ENCODE measurements around the gene NUDCD3.
"Not testable (repeated sequence)": the region's sequence is repeated elsewhere in the genome, so short reads cannot be mapped to it uniquely, and the experiment has no call there.

Gene NUDCD3

DNA sequence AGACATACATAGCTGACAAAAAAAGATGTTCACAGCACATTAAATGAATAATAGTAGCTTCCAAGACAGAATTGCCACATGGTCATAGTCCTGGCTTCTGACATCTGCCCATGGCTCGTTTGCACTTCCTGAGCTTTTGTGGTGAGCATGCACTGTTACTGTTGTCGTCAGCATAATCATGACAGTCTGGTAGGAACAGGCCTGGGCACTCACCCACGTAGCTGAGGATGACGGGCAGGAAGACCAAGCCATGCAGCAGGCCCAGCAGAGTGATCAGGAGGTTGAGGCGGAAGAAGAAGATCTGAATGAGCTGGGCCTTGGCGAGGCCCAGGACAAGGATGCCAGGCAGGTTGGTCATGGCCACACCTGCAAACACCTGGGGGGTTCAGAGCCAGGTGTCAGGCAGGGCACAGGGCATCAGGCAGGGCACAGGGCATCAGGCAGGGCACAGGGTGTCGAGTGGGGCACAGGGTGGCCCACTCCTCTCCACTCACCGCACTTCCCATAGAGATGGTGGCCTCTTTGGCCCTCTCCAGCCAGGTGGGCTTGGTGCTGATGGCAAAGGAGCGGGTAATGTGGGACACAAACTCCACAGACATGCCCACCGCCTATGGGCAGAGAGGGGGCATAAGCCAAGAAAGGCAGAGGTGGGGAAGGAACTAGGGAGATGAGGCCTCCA, 25.3 kb upstream of the NUDCD3 start:
- no peak overlapping the region for H3K27ac ChIP-seq (ENCODE audit: low read depth, low read length, severe bottlenecking)
- no peaks in the 10 kb centered on the region for H3K4me1 ChIP-seq (ENCODE audit: control insufficient read depth, insufficient read depth, low read length, poor library complexity, severe bottlenecking)
- H3K36me3 ChIP-seq (ENCODE audit: control insufficient read depth, insufficient read depth, low read length) = no peaks in the 10 kb centered on the region
- H3K4me3 ChIP-seq (ENCODE audit: extremely low read depth, insufficient read depth, low read length, poor library complexity, severe bottlenecking) = no peak overlapping the region
- 86 to 88% methylated on average over 8 to 9 of the region's 10 CpGs for WGBS, 2 experiments (ENCODE audit: insufficient coverage in 2 of 2)
- H3K9me3 ChIP-seq (ENCODE audit: control insufficient read depth, low read length) = no peaks in the 10 kb centered on the region

DNA sequence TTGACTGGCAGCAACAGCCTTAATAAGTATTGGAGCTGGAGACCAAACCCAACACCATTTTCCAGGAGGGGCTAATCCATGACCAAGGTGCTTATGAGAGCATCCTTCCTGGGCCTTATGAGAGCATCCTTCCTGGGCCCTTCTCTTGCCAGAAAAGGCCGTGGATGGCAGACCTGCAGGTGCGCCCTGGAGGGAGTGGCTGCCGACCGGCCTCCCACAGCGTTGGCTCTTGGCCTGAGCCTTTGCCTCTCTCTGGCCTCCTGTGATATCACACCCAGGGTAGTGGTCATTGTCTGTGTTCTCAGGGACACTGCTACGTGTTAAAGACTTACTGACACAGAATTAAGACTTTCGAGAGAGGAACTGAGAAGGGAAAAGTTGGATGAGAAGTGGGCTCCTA, 22.3 kb upstream of the NUDCD3 start:
- WGBS, 2 experiments (ENCODE audit: insufficient coverage in 2 of 2) = 88 to 95% methylated on average over 7 of the region's 7 CpGs
- Histone ChIP-seq H3K4me3 (ENCODE audit: extremely low read depth, insufficient read depth, low read length, poor library complexity, severe bottlenecking) (no peak overlapping the region), H3K4me1 (ENCODE audit: control insufficient read depth, insufficient read depth, low read length, poor library complexity, severe bottlenecking) (no peaks in the 10 kb centered on the region), H3K9me3 (ENCODE audit: control insufficient read depth, low read length) (no peaks in the 10 kb centered on the region), H3K36me3 (ENCODE audit: control insufficient read depth, insufficient read depth, low read length) (no peaks in the 10 kb centered on the region), H3K27ac (ENCODE audit: low read depth, low read length, severe bottlenecking) (no peak overlapping the region)

DNA sequence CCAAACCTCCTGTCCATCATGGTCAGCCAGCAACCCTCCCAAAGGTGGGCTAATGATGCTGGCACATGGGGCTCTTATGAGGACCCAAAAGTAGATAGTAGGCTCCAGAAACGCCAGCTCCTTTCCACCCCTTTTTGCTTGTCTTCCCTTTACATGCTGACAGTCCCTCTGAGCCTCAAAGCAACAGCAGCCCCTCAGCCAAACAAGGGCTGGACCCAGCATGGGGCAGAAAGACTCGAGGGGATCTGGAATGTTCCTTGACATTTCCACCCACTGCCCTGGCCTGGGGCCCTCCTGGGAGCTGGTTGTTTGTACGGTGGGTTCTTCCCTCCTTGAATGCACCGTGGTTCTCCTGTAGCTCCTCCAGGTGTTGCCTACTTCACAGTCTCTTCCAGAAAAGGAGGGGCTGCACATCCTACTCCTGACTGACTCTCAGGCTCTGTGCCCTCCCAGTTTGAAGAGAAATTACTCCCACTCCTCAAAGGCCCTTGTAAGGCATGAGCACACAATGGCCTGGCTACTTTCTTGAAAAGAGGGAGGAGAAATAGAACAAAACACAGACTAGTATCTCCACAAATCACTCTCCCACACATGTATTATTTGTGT, 21.5 kb upstream of the NUDCD3 start:
- Histone ChIP-seq H3K27ac (ENCODE audit: low read depth, low read length, severe bottlenecking) (no peak overlapping the region), H3K9me3 (ENCODE audit: control insufficient read depth, low read length) (peaks cover 4% of the 10 kb centered on the region), H3K36me3 (ENCODE audit: control insufficient read depth, insufficient read depth, low read length) (no peaks in the 10 kb centered on the region), H3K4me3 (ENCODE audit: extremely low read depth, insufficient read depth, low read length, poor library complexity, severe bottlenecking) (no peak overlapping the region), H3K4me1 (ENCODE audit: control insufficient read depth, insufficient read depth, low read length, poor library complexity, severe bottlenecking) (no peaks in the 10 kb centered on the region)
- WGBS, 2 experiments (ENCODE audit: insufficient coverage in 2 of 2) = 59 to 60% methylated on average over 4 of the region's 4 CpGs

DNA sequence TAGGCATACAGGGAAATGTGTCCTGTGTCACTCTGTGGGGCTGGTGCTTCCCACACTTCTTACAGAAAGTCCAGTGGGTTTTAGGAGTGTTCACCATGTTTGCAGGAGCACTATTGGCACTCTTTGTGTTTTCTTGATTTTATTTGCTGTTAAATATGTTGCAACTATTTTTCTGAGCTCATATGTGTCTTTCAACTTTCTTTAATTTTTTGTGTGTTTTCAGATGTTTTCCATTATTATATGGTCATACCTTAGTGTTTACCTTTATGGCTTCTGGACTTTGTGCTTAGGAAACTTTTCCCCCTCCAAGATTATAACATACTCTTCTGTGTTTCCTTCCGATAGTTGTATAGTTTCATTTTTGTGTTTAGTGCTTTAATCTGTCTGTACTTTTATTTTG, 20.8 kb upstream of the NUDCD3 start:
- no peak overlapping the region for H3K27ac ChIP-seq (ENCODE audit: low read depth, low read length, severe bottlenecking)
- no peaks in the 10 kb centered on the region for H3K4me1 ChIP-seq (ENCODE audit: control insufficient read depth, insufficient read depth, low read length, poor library complexity, severe bottlenecking)
- no CpG with 5 or more reads among the region's 1 CpG for WGBS, 2 experiments (ENCODE audit: insufficient coverage in 2 of 2)
- no peaks in the 10 kb centered on the region for H3K36me3 ChIP-seq (ENCODE audit: control insufficient read depth, insufficient read depth, low read length)
- H3K9me3 ChIP-seq (ENCODE audit: control insufficient read depth, low read length) = peaks cover 4% of the 10 kb centered on the region
- no peak overlapping the region for H3K4me3 ChIP-seq (ENCODE audit: extremely low read depth, insufficient read depth, low read length, poor library complexity, severe bottlenecking)

DNA sequence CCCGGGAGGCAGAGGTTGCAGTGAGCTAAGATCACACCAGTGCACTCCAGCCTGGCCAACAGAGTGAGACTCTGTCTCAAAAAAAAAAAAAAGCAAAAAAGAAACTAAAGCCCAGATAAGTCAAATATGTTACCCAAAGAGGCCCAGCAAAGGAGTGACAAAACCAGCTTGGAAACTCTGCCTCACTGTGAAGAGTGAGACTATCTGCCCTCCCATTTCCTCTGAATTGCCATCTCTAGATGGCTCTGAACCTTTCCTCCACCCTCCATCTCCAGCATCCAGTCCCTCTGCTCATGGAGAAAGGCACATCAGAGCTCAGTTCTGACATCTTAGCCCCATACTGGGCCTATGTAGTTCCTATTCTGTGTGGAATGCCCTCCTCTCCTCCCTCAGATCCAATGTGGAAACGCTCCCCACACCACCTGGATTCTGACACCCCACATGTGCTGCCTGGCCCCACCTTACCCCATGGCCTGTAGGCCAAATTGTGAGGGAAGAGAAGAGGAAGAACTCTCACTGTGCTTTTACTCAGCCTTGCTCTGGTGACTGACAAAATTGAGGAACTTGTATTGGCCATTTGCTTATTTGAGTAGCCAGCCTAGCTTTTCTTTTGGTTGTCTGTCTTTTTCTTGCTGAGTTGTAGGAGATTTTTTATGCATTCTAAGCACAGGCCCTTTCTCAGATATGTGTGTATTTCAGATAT, 18.0 kb upstream of the NUDCD3 start:
- Histone ChIP-seq H3K27ac (ENCODE audit: low read depth, low read length, severe bottlenecking) (no peak overlapping the region), H3K9me3 (ENCODE audit: control insufficient read depth, low read length) (peaks cover 4% of the 10 kb centered on the region)
- 50 to 75% methylated on average over 1 of the region's 2 CpGs for WGBS, 2 experiments (ENCODE audit: insufficient coverage in 2 of 2)

DNA sequence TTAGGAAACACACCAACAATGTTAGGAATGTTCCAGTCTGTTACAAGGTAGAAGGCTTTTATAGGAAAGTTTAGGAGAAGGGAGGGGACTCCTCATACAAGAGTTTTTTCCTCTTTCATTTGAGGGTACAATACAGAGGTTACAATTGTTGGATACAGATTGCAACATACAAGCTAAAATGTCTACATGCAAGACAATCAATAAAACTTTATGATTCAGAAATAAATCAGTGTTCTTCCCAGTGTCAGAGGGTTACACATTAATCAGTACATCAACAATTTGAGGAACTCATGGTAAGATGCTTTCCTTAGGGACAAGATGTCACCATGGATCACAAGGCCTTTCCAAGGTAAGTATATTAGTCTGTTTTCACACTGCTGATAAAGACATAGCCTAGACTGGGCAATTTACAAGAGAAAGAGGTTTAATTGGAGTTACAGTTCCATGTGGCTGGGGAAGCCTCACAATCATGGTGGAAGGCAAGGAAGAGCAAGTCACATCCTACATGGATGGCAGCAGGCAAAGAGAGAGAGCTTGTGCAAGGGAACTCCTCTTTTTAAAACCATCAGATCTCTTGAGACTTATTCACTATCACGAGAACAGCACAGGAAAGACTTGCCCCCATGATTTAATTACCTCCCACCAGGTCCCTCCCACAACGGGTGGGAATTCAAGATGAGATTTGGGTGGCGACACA, 16.3 kb upstream of the NUDCD3 start:
- WGBS, 2 experiments (ENCODE audit: insufficient coverage in 2 of 2) = no CpG with 5 or more reads among the region's 3 CpGs
- not testable (repeated sequence) for H3K27ac ChIP-seq (ENCODE audit: low read depth, low read length, severe bottlenecking); H3K9me3 ChIP-seq (ENCODE audit: control insufficient read depth, low read length); H3K4me1 ChIP-seq (ENCODE audit: control insufficient read depth, insufficient read depth, low read length, poor library complexity, severe bottlenecking); H3K4me3 ChIP-seq (ENCODE audit: extremely low read depth, insufficient read depth, low read length, poor library complexity, severe bottlenecking); H3K36me3 ChIP-seq (ENCODE audit: control insufficient read depth, insufficient read depth, low read length)

More for the DNA sequence above, 18.0 kb upstream of the NUDCD3 start:
- Histone ChIP-seq H3K4me3 (ENCODE audit: extremely low read depth, insufficient read depth, low read length, poor library complexity, severe bottlenecking) (no peak overlapping the region), H3K4me1 (ENCODE audit: control insufficient read depth, insufficient read depth, low read length, poor library complexity, severe bottlenecking) (no peaks in the 10 kb centered on the region), H3K36me3 (ENCODE audit: control insufficient read depth, insufficient read depth, low read length) (no peaks in the 10 kb centered on the region)

DNA sequence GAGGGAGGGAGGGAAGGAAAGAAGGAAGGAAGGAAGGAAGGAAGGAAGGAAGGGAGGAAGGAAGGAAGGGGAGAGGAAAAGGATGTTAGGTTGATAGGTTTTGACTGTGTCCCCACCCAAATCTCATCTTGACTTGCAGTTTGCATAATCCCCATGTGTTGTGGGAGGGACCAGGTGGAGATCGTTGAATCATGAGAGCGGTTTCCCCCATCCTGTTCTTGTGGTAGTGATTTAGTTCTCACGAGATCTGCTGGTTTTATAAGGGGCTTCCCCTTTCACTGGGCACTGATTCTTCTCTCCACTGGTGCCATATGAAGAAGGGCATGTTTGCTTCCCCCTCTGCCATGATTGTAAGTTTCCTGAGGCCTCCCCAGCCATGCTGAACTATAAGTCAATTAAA, 15.1 kb upstream of the NUDCD3 start:
- H3K4me3 ChIP-seq (ENCODE audit: extremely low read depth, insufficient read depth, low read length, poor library complexity, severe bottlenecking) = no peak overlapping the region
- H3K9me3 ChIP-seq (ENCODE audit: control insufficient read depth, low read length) = peaks cover 4% of the 10 kb centered on the region
- H3K36me3 ChIP-seq (ENCODE audit: control insufficient read depth, insufficient read depth, low read length) = no peaks in the 10 kb centered on the region
- H3K27ac ChIP-seq (ENCODE audit: low read depth, low read length, severe bottlenecking) = no peak overlapping the region
- WGBS, 2 experiments (ENCODE audit: insufficient coverage in 2 of 2) = no CpG with 5 or more reads among the region's 3 CpGs
- H3K4me1 ChIP-seq (ENCODE audit: control insufficient read depth, insufficient read depth, low read length, poor library complexity, severe bottlenecking) = no peaks in the 10 kb centered on the region

DNA sequence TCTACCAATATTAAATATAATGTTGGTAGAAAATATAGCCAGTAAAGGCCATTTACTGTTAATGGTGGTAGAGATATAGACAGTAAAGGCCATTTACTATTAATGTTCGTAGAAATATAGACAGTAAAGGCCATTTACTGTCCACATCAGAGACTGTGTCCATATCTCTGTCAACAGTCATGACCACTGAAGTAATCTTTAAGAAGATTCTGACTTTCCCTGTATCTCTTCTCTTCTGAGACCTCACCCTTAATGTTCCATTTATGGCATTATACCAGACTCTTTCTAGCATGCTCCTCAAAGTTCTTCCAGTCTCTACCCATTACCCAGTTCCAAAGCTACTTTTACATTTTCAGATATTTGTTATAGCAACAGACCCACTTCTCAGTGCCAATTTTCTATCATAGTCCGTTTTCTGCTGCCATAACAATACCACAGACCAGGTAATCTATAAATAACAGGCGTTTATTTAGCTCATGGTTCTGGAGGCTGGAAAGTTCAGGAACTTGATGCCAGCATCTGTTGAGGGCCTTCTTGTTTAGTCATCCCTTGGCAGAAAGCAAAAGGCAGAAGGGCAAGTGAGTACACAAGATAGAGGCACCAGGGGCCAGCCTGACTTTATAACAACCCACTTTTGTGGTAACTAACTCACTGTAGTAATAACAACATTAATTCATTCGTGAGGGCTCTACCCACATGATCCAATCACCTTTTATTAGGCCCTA, 7.9 kb upstream of the NUDCD3 start:
- Histone ChIP-seq H3K27ac (ENCODE audit: low read depth, low read length, severe bottlenecking) (no peak overlapping the region), H3K4me3 (ENCODE audit: extremely low read depth, insufficient read depth, low read length, poor library complexity, severe bottlenecking) (no peak overlapping the region)
- 89 to 100% methylated on average over 1 of the region's 4 CpGs for WGBS, 2 experiments (ENCODE audit: insufficient coverage in 2 of 2)

DNA sequence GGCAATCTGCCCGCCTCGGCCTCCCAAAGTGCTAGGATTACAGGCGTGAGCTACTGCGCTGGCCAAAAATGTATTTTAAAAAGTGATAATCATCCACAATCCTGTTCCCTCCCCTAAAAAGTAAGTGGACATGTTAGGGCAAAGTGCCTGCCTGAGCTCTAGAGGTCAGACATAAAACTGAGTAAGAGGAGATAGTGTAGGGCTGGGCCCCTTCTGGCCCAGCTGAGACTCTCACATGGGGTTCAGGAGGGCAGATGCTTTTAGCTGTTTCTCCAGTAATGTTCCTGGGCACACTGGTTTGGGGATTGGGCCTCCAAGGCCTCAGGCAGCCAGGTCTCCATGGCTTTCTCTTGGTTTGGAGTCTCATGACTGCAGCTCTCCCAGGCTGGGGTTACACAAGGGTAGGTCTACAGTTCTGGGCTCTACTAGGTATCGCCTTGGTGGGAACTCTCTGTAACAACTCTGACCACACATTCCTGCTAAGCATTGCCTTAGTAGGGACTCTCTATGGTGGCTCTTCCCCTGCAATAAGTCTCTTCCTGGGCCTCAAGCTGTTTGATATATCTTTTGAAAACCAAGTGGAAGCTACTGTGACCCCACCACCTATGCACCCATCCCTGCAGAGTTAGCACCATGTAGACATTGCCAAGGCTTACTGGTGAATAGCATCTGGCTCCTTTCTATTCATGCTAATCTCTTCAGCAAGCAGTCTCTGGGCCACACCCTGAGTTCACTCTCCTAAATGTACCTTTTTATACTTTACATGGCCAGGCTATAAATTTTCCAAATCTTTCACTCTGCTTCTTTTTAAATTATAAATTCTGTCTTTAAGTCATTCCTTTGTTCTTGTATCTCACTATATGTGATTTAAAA, 6.9 kb upstream of the NUDCD3 start:
- Histone ChIP-seq H3K4me3 (ENCODE audit: extremely low read depth, insufficient read depth, low read length, poor library complexity, severe bottlenecking) (no peak overlapping the region), H3K4me1 (ENCODE audit: control insufficient read depth, insufficient read depth, low read length, poor library complexity, severe bottlenecking) (no peaks in the 10 kb centered on the region), H3K27ac (ENCODE audit: low read depth, low read length, severe bottlenecking) (no peak overlapping the region), H3K9me3 (ENCODE audit: control insufficient read depth, low read length) (no peaks in the 10 kb centered on the region), H3K36me3 (ENCODE audit: control insufficient read depth, insufficient read depth, low read length) (no peaks in the 10 kb centered on the region)
- 100% methylated on average over 3 to 4 of the region's 5 CpGs for whole genome bisulfite sequencing, 2 experiments (ENCODE audit: insufficient coverage in 2 of 2)

More for the DNA sequence above, 7.9 kb upstream of the NUDCD3 start:
- Histone ChIP-seq H3K9me3 (ENCODE audit: control insufficient read depth, low read length) (no peaks in the 10 kb centered on the region), H3K4me1 (ENCODE audit: control insufficient read depth, insufficient read depth, low read length, poor library complexity, severe bottlenecking) (no peaks in the 10 kb centered on the region), H3K36me3 (ENCODE audit: control insufficient read depth, insufficient read depth, low read length) (no peaks in the 10 kb centered on the region)

DNA sequence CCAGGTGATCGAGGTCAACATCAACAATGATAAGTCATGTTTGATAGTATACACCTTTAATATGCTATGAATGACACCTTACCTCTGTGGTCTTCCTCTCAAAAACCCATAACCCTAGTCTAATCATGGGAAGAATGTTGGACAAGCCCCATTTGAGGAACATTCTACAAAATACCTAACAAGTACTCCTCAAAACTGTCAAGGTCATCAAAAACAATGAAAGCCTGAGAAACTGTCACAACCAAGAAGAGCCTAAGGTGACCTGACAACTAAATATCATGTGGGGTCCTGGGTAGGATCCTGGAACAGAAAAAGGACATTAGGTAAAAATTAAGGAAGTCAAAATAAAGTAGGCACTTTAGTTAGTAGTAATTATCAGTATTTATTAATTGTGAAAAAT, 5.9 kb upstream of the NUDCD3 start:
- Histone ChIP-seq H3K4me1 (ENCODE audit: control insufficient read depth, insufficient read depth, low read length, poor library complexity, severe bottlenecking) (no peaks in the 10 kb centered on the region), H3K9me3 (ENCODE audit: control insufficient read depth, low read length) (no peaks in the 10 kb centered on the region), H3K4me3 (ENCODE audit: extremely low read depth, insufficient read depth, low read length, poor library complexity, severe bottlenecking) (no peak overlapping the region), H3K27ac (ENCODE audit: low read depth, low read length, severe bottlenecking) (no peak overlapping the region), H3K36me3 (ENCODE audit: control insufficient read depth, insufficient read depth, low read length) (no peaks in the 10 kb centered on the region)
- WGBS, 2 experiments (ENCODE audit: insufficient coverage in 2 of 2) = no CpG with 5 or more reads among the region's 1 CpG
